MM.1S (cell line): ENCODE results near the gene EWSR1.

Experiments
- DNase-seq: peaks from one replicate; pipeline ENCODE4 v3.0.0-alpha.2; 2015
- H2AFZ ChIP-seq: fragments of 300-600 bp; sonication (generic); 2 replicates; pipeline ENCODE4 v1.6.0; 2016; ENCODE audit warnings: antibody characterized with exemption, low read length
- H3F3A ChIP-seq: fragments of 300-600 bp; sonication (generic); 2 replicates; pipeline ENCODE4 v1.6.1; 2016; ENCODE audit warnings: mild to moderate bottlenecking, antibody characterized with exemption, low read length, moderate library complexity, mixed read lengths; ENCODE audit not compliant: insufficient read depth
- H3K27ac ChIP-seq: fragments of 300-600 bp; sonication (generic); 2 replicates; pipeline ENCODE4 v1.5.1; 2016; ENCODE audit warnings: mild to moderate bottlenecking, low read length
- H3K27me3 ChIP-seq: fragments of 300-600 bp; sonication (generic); replicated peaks from 2 replicates; pipeline ENCODE4 v1.6.0; 2016; ENCODE audit warnings: low read length; ENCODE audit not compliant: insufficient read depth
- H3K36me3 ChIP-seq: fragments of 300-600 bp; sonication (generic); replicated peaks from 2 replicates; pipeline ENCODE4 v1.6.1; 2016; ENCODE audit warnings: mild to moderate bottlenecking, low read length, mixed read lengths; ENCODE audit not compliant: insufficient read depth
- H3K4me1 ChIP-seq: fragments of 300-600 bp; sonication (generic); 2 replicates; pipeline ENCODE4 v1.6.1; 2016; ENCODE audit warnings: low read length, mixed read lengths
- H3K4me2 ChIP-seq: fragments of 300-600 bp; sonication (generic); 2 replicates; pipeline ENCODE4 v1.6.0; 2016; ENCODE audit warnings: low read depth, low read length
- H3K4me3 ChIP-seq: fragments of 300-600 bp; sonication (generic); 2 replicates; pipeline ENCODE4 v1.5.1; 2016; ENCODE audit warnings: low read length, mixed read lengths
- H3K79me2 ChIP-seq: fragments of 300-600 bp; sonication (generic); 2 replicates; pipeline ENCODE4 v1.6.1; 2016; ENCODE audit warnings: mixed run types, low read length, mixed read lengths
- H3K9ac ChIP-seq: fragments of 300-600 bp; sonication (generic); 2 replicates; pipeline ENCODE4 v1.6.1; 2016; ENCODE audit warnings: low read length, mixed read lengths
- H3K9me2 ChIP-seq: fragments of 300-600 bp; sonication (generic); replicated peaks from 2 replicates; pipeline ENCODE4 v1.6.1; 2016; ENCODE audit warnings: mild to moderate bottlenecking, low read length, mixed read lengths; ENCODE audit not compliant: insufficient read depth
- H3K9me3 ChIP-seq: fragments of 300-600 bp; sonication (generic); replicated peaks from 2 replicates; pipeline ENCODE4 v1.6.1; 2016; ENCODE audit warnings: mild to moderate bottlenecking, low read length, mixed read lengths; ENCODE audit not compliant: insufficient read depth
- H4K20me1 ChIP-seq: fragments of 300-600 bp; sonication (generic); 2 replicates; pipeline ENCODE4 v1.6.1; 2016; ENCODE audit warnings: mild to moderate bottlenecking, low read length, moderate library complexity, mixed read lengths; ENCODE audit not compliant: insufficient read depth
- CTCF ChIP-seq: fragments of 300-600 bp; sonication (generic); IDR thresholded peaks from 2 replicates; pipeline ENCODE4 v1.5.1; 2016; ENCODE audit warnings: antibody characterized with exemption, low read length, mixed read lengths
- EZH2 ChIP-seq: fragments of 300-600 bp; sonication (generic); optimal IDR thresholded peaks from 2 replicates; pipeline ENCODE3; 2017; ENCODE audit warnings: low read depth, mild to moderate bottlenecking, antibody characterized with exemption, low read length, mixed read lengths
- EZH2phosphoT487 ChIP-seq: fragments of 300-600 bp; sonication (generic); IDR thresholded peaks from 2 replicates; pipeline ENCODE4 v1.6.1; 2018; ENCODE audit warnings: antibody characterized with exemption, low read length

EWSR1 gene

DNA sequence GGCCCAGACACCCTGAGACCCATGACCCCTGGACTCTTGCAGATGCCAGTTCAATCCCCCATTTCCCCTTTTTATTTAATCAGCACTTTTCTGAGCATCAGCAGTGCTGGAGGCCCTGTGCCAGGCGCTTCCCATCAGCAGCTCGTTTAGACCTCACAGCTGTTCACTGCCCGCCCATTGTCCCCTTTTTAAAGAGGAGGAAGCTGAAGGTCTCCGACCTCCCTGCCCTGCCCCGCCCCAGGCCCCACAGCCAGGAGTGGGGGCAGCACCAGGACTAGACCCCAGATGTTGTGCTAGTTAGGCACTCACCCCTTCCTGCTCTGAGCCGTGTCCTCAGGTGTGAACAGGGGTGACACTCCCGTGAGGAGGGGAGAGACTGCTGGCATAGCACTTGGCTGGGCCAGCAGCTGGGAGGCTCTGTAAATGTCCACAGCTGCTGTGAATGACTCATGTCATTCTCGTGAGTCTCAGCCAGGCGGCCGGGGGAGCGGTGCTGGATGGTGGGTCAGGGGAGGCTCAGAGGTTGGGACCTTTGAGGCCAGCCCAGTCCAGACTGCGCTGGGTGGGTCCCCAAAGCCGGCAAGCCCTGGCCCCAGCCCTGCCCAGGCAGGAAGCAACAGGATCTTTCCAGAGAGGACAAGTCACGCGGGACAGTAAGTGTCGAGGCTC, 42.5 kb upstream of the EWSR1 start:
- Histone ChIP-seq H3K9me3 (no peaks in the 10 kb centered on the region), H3K4me3 (no peak overlapping the region), H4K20me1 (no peaks in the 10 kb centered on the region), H3F3A (no peaks in the 10 kb centered on the region), H3K27me3 (no peaks in the 10 kb centered on the region), H3K4me2 (no peak overlapping the region), H3K79me2 (no peaks in the 10 kb centered on the region), H2AFZ (no peak overlapping the region), H3K36me3 (no peaks in the 10 kb centered on the region), H3K4me1 (no peaks in the 10 kb centered on the region), H3K27ac (no peak overlapping the region), H3K9me2 (no peaks in the 10 kb centered on the region), H3K9ac (no peak overlapping the region)
- DNase-seq: no peak
- TF ChIP-seq EZH2phosphoT487: no peak
- TF ChIP-seq CTCF: no peak
- TF ChIP-seq EZH2: no peak

- Histone ChIP-seq H4K20me1 (no peaks in the 10 kb centered on the region), H3K4me2 (no peak overlapping the region), H3K4me3 (no peak overlapping the region), H3K27me3 (no peaks in the 10 kb centered on the region), H3K4me1 (no peaks in the 10 kb centered on the region), H3F3A (no peaks in the 10 kb centered on the region), H3K9me3 (no peaks in the 10 kb centered on the region), H3K36me3 (no peaks in the 10 kb centered on the region), H3K9ac (no peak overlapping the region), H2AFZ (no peak overlapping the region), H3K9me2 (no peaks in the 10 kb centered on the region), H3K79me2 (no peaks in the 10 kb centered on the region), H3K27ac (no peak overlapping the region)
- DNase-seq: no peak
- TF ChIP-seq EZH2phosphoT487: no peak
Measured at GRCh38 chr22:29226351-29226981, 41.6 kb upstream of the EWSR1 start.

- no peaks in the 10 kb centered on the region for H3K9me2 ChIP-seq
- H3K4me3 ChIP-seq: no peak overlapping the region
- H2AFZ ChIP-seq: no peak overlapping the region
- H3K27ac ChIP-seq: no peak overlapping the region
- H3K9me3 ChIP-seq: no peaks in the 10 kb centered on the region
- TF ChIP-seq CTCF (no peak), EZH2 (no peak), EZH2phosphoT487 (no peak)
- no peaks in the 10 kb centered on the region for H3K27me3 ChIP-seq
- H3K79me2 ChIP-seq: no peaks in the 10 kb centered on the region
- H3K36me3 ChIP-seq: no peaks in the 10 kb centered on the region
- no peaks in the 10 kb centered on the region for H4K20me1 ChIP-seq
- no peak overlapping the region for H3K9ac ChIP-seq
- H3K4me2 ChIP-seq: no peak overlapping the region
- H3K4me1 ChIP-seq: no peaks in the 10 kb centered on the region
- no peaks in the 10 kb centered on the region for H3F3A ChIP-seq
- no peak for DNase-seq
Measured at GRCh38 chr22:29230972-29231875, 36.8 kb upstream of the EWSR1 start.
